Hepatocyte (in vitro differentiated cells): ENCODE measurements around the gene PCDH9.

ENCODE experiments used
- EZH2 ChIP-seq: fragments of 200-600 bp; sonication (generic); IDR thresholded peaks from 2 replicates; pipeline ENCODE4 v1.6.1; 2016; ENCODE audit warnings: antibody characterized with exemption, mild to moderate bottlenecking, borderline replicate concordance
- TF ChIP-seq, protein P1 (sequence below): fragments of 200-600 bp; sonication (generic); IDR thresholded peaks from 2 replicates; pipeline ENCODE4 v1.5.1; 2016; ENCODE audit warnings: antibody characterized with exemption, mild to moderate bottlenecking; ENCODE audit not compliant: poor library complexity

DNA sequence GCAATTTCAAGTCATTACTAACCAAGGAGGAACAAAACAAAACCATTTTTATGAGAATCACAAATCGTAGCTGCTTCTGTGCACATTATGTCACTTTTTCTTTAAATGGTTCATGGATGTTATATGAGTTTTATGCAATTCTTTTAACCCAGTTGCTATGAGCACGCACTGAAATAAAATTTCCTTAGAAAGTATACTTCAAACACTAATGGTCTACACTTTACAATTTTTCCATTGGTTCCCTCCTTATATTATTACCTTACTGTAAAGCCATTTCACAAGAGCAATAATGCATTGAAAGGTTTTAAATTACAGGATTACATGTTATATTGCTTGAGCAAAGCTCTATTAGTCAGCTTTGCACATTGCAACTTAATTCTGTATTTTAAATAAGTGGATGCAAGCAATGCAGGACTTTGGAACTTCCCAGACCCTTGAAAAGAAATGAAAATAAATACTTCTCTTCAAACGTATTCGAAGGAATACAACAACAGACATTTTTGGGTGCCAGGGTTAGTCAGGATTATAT is 318.7 kb downstream of the PCDH9 start:
- TF ChIP-seq, protein P1, sequence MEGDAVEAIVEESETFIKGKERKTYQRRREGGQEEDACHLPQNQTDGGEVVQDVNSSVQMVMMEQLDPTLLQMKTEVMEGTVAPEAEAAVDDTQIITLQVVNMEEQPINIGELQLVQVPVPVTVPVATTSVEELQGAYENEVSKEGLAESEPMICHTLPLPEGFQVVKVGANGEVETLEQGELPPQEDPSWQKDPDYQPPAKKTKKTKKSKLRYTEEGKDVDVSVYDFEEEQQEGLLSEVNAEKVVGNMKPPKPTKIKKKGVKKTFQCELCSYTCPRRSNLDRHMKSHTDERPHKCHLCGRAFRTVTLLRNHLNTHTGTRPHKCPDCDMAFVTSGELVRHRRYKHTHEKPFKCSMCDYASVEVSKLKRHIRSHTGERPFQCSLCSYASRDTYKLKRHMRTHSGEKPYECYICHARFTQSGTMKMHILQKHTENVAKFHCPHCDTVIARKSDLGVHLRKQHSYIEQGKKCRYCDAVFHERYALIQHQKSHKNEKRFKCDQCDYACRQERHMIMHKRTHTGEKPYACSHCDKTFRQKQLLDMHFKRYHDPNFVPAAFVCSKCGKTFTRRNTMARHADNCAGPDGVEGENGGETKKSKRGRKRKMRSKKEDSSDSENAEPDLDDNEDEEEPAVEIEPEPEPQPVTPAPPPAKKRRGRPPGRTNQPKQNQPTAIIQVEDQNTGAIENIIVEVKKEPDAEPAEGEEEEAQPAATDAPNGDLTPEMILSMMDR = no peak
- no peak for TF ChIP-seq EZH2
